Subcutaneous adipose tissue (tissue), 4 donors: ENCODE measurements around the gene GM2A. TPM values are rescaled to one million over a fixed set of nuclear protein-coding genes. Genes with fewer than 3 reads are reported as not detected.

Experiments used
- total RNA-seq, 4 donors: library from RNA; depleted of rRNA; stranded (reverse); fragments of >200 nt; gene quantifications; one replicate each; pipeline ENCODE4 v1.1.0, GENCODE V29; 2016
- TF ChIP-seq, protein P1 (sequence below): fragments of 450-650 bp; IDR thresholded peaks from one replicate; pipeline ENCODE4 v1.5.1; 2016; ENCODE audit warnings: low read depth, mild to moderate bottlenecking, control low read depth, antibody characterized with exemption, moderate library complexity

GM2A gene
- total RNA-seq, 4 donors from 2014 or later, result 22.6 to 159 (median 34.0) TPM

DNA sequence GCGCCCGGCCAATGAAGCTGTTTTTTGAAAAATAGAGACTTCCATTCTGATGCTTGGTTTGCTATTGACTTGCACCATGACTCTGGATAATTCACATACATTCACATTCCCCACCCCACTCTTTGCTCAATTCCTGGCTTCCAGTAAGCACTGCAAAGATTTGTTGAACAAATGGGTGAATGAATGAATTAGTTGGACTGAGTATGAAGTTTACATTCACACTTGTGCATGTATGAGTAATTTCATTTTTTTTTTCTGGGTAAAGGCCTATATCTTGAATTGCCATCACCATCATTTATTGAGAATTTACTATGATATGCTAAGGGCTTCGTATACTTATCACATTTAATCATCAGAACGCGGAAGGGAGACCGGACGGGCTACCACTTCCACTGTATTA, 15.3 kb upstream of the GM2A start:
- TF ChIP-seq, protein P1, sequence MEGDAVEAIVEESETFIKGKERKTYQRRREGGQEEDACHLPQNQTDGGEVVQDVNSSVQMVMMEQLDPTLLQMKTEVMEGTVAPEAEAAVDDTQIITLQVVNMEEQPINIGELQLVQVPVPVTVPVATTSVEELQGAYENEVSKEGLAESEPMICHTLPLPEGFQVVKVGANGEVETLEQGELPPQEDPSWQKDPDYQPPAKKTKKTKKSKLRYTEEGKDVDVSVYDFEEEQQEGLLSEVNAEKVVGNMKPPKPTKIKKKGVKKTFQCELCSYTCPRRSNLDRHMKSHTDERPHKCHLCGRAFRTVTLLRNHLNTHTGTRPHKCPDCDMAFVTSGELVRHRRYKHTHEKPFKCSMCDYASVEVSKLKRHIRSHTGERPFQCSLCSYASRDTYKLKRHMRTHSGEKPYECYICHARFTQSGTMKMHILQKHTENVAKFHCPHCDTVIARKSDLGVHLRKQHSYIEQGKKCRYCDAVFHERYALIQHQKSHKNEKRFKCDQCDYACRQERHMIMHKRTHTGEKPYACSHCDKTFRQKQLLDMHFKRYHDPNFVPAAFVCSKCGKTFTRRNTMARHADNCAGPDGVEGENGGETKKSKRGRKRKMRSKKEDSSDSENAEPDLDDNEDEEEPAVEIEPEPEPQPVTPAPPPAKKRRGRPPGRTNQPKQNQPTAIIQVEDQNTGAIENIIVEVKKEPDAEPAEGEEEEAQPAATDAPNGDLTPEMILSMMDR, result no peak

DNA sequence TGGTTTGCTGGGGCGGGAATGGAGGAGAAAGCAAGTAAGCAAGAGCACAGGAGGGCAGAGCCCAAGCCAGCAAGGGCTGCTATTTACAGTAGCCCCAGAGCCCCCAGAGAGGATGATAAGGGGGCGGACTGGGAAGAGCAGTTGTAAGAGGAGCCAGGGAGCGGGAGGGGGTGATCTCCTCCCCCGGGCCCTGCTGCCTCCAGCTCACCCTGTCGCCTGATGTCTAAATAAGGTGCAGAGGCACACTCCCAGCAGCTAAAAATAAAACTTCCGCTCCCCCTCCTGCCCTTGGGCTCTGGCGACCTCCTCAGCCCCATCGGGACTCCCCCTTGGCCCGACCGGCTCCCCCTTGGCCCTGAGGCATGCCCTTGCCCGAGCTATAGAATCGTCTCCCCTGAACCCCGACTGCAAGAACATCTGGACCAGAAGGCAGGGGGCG, 14.7 kb upstream of the GM2A start:
- TF ChIP-seq, protein P1, result no peak

DNA sequence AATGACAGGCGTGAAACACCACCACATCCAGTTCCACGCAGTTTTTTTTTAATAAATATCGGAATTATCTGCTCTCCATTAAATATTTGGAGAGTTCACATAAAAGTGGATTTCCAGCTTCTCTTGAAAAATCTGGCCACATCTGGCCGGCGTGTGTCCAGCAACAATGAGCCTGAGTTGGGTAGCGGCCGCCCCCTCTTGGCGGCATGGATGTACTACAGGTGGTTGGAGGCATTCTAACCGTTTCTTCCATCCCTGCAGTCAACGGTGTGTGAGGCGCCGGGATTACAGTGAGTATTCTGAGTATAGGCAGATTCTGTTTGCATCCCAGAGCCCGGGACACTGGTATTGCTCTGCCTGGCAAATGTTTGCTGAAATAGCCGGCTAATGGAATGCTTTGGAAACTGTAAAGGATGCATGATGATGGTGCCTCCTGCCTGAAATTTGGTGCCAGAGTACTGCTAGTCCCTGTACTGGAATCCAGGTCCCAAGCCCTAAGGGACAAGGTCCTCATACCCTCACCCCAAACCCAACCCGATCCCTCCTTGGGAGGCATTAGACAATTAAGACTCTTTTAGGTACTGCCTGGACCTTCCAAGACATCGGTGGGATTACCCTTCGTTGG, 13.6 kb upstream of the GM2A start:
- TF ChIP-seq, protein P1, result no peak

DNA sequence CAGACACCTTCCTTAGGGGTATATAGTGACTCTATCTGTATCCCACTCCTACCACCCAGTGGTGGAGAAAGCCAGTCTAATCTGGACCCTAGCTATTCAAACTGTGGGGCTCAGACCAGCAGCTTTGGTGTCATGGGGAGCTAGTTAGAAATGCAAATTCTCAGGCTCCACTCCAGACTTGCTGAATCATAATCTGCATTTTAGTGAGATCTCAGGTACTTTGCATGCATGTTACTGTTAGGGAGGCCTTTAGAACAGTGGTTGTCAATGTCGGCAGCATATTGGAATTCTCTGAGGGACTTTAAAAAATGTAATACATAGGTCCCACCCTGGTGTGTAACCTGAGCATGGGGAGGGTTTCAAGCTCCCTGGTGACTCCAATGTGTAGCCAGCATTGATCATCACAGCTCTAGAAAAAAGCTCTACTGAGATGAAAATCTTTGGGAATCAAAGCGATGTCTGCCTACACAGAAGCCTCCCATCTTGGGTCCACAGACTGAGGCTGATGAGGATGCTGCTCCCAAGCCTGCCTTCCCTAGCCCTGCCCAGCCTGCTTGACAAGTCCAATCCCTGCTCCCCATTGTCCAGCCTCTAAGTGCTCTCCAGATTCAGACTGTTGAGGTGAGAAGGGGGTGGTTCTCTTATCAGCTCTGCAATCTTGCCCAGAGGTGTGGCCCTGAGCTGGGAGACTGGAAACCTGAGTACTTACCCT, 11.9 kb upstream of the GM2A start:
- TF ChIP-seq, protein P1, result no peak

DNA sequence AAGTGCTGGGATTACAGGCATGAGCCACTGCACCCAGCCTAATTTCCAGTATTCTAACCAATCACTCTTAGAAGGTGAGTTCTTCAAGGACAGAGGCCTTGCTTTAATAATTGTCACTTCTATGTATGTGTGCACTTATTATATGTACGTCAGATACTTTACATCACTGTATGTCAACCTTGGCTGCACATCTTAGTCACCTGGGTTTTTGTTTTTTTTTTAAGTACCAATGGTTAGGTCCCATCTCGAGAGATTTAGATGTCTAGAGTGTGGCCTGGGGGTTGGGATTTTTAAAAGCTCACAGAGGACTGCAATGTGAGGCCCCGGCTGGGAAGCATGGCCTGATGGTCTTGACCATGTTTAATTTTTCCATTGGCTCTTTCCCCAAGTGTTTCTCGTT, 9.9 kb upstream of the GM2A start:
- TF ChIP-seq, protein P1, result no peak

DNA sequence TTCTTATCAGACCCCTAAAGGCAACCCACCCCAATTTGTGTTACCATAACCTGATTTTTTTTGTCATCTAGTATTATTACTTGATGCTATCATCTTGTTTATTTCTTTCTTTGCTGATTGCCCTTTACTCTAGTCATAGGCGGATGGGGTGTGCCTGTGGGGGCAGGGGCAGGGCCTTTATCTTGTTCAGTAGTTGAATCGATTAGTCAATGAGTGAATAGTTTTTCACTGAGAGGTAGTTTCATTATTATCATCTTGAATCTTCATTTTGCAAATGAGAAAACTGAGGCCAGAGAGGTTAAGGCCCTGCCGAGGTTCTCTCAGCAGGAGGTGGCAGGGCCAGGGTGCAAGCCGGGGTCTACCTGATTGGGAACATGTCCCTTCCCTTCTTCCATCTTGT, 9.4 kb upstream of the GM2A start:
- TF ChIP-seq, protein P1, result no peak

DNA sequence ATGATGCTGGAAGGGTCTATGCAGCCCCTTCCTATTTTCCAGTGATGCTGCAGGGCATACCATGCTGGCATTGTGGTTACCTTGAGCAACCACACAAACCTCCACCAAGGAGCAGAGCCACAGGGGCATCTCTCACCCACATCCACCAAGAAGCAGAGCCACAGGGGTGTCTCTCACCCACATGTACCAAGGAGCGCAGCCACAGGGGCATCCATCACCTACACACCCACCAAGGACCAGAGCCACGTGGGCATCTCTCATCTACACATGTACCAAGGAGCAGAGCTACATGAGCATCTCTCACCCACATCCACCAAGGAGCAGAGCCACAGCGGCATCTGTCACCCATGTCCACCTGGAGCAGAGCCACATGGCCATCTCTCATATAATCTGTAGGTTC, 8.8 kb upstream of the GM2A start:
- TF ChIP-seq, protein P1, result no peak
